Fibroblast of villous mesenchyme (primary cell): ENCODE data around the gene LPCAT3. TPM values are rescaled to one million over a fixed set of nuclear protein-coding genes. Genes with fewer than 3 reads are reported as not detected.

Experiments
- DNase-seq: peaks from one replicate; pipeline ENCODE4 v3.0.0-alpha.2; 2010; ENCODE audit warnings: low read depth
- H3K4me3 ChIP-seq: 2 replicates; pipeline ENCODE4 v1.5.1; 2011; ENCODE audit warnings: low read depth, mild to moderate bottlenecking, low read length
- CTCF ChIP-seq: IDR thresholded peaks from 2 replicates; pipeline ENCODE4 v1.5.1; 2012; ENCODE audit warnings: low read depth, mild to moderate bottlenecking, low read length; ENCODE audit not compliant: insufficient read depth
- small RNA-seq: library from RNA; depleted of rRNA; stranded (forward); fragments of <200 nt; gene quantifications from one replicate; pipeline ENCODE3, GENCODE V24; 2012
- total RNA-seq: library from RNA; depleted of rRNA; stranded (reverse); fragments of >200 nt; gene quantifications from 2 replicates; pipeline ENCODE4 v1.2.3, GENCODE V29; 2012

LPCAT3 gene
- total RNA-seq, 1 donor = 26.3 TPM

- TF ChIP-seq CTCF = no peak
- H3K4me3 ChIP-seq = peak overlapping the region; percentile 94
- DNase-seq = no peak
Measured at GRCh38 chr12:6928703-6929407, 89.4 kb downstream of the LPCAT3 start.

- H3K4me3 ChIP-seq = peak overlapping the region; percentile 94
- TF ChIP-seq CTCF = no peak
- no peak for DNase-seq
Measured at GRCh38 chr12:6928022-6928702, 90.1 kb downstream of the LPCAT3 start.

DNA sequence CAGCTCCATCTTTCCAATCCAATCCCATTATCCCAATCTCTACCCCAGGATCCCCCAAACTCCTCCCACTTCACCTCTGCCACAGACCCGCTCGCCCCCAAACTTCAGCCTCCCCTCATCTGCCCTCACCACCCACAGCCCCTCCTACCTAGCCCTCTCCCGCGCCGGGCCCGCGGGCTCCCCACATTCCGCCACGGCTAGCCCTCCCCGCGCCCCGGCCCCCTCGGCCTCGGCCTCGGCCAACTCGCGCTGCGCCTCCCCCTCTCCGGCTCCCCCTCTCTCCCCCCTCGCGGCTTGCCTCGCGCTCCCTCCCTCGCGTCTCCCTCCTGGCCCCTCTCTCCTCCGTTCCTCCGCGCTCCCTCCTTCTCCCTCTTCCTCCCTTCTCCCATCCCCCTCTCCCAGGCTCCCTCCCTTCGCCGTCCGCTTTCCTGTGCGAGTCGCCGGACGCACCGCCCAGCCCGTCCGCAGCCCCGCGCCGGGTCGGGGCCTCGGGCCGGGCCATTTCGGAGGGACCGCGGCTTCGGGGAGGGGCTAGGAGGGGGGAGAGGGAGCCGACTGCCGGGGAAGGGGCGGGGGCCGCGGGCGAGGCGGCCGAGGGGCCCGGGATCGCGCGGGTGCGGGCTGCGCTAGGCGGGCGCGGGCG is 90.8 kb downstream of the LPCAT3 start, which contains the start of gene ATN1:
Gene ATN1, plus strand, starts transcription at position 581 of the 643 bp plus-strand sequence. CDS start 6,043 bp downstream, outside the sequence.
- TF ChIP-seq CTCF = no peak
- DNase-seq = peak; percentile 87
- H3K4me3 ChIP-seq = peak within 1 kb of the TSS; percentile 94

Small RNAs within 50 kb of the gene (small RNA-seq; reads per million reads assigned to genes)
- not detected for gene AC006512.1
- 5.9 reads per million, percentile 84 among the genes with 10 or more reads in this experiment for gene MIR141
- gene MIR200C = 16.2 reads per million, percentile 92 among the genes with 10 or more reads in this experiment
- not detected for gene RNU7-1
- 1.9 reads per million, percentile 48 among the genes with 10 or more reads in this experiment for gene SCARNA12

Other genes with a start within 250 kb of the LPCAT3 start
- 0.43 and 0.64 TPM in 2 replicates for gene LAG3, start 246.0 kb downstream of the LPCAT3 start, total RNA-seq
- 1.7 and 1.9 TPM in 2 replicates for gene CD4, start 228.9 kb downstream of the LPCAT3 start, total RNA-seq
- 2.6 and 3.0 TPM in 2 replicates for gene GPR162, start 196.7 kb downstream of the LPCAT3 start, total RNA-seq
- gene P3H3, start 190.1 kb downstream of the LPCAT3 start, total RNA-seq = 91.1 and 117 TPM in 2 replicates
- gene GNB3, start 177.6 kb downstream of the LPCAT3 start, total RNA-seq = 1.7 and 3.9 TPM in 2 replicates
- 18.4 and 21.2 TPM in 2 replicates for gene CDCA3, start 167.2 kb downstream of the LPCAT3 start, total RNA-seq
- gene USP5, start 166.3 kb downstream of the LPCAT3 start, total RNA-seq = 91.5 and 96.7 TPM in 2 replicates
- 620 and 695 TPM in 2 replicates for gene TPI1, start 150.9 kb downstream of the LPCAT3 start, total RNA-seq
- 6.0 and 8.7 TPM in 2 replicates for gene SPSB2, start 145.2 kb downstream of the LPCAT3 start, total RNA-seq
- gene LRRC23, start 113.7 kb downstream of the LPCAT3 start, total RNA-seq = 4.7 and 5.5 TPM in 2 replicates
- 3.5 and 5.2 TPM in 2 replicates for gene ENO2, start 103.9 kb downstream of the LPCAT3 start, total RNA-seq
- 11.3 and 16.4 TPM in 2 replicates for gene ATN1, start 90.5 kb downstream of the LPCAT3 start, total RNA-seq
- not detected in 2 replicates for gene RNU7-1, start 74.7 kb downstream of the LPCAT3 start, total RNA-seq
- gene C12orf57, start 74.5 kb downstream of the LPCAT3 start, total RNA-seq = 94.7 and 96.7 TPM in 2 replicates
- gene PTPN6, start 67.1 kb downstream of the LPCAT3 start, total RNA-seq = not detected in 2 replicates
- 143 and 155 TPM in 2 replicates for gene PHB2, start 47.8 kb downstream of the LPCAT3 start, total RNA-seq
- 32.9 and 44.9 TPM in 2 replicates for gene EMG1, start 47.6 kb downstream of the LPCAT3 start, total RNA-seq
- gene C1S, start 42.2 kb upstream of the LPCAT3 start, total RNA-seq = 127 and 146 TPM in 2 replicates
- gene C1R, start 74.0 kb upstream of the LPCAT3 start, total RNA-seq = 83.4 and 84.2 TPM in 2 replicates
- gene C1RL, start 90.7 kb upstream of the LPCAT3 start, total RNA-seq = 30.2 and 34.5 TPM in 2 replicates
- not detected in 2 replicates for gene RBP5, start 110.4 kb upstream of the LPCAT3 start, total RNA-seq
- 11.3 and 19.0 TPM in 2 replicates for gene CLSTN3, start 111.9 kb upstream of the LPCAT3 start, total RNA-seq
- gene PEX5, start 171.2 kb upstream of the LPCAT3 start, total RNA-seq = 25.9 and 30.3 TPM in 2 replicates